Activated CD8-positive, alpha-beta memory T cell treated with anti-CD3 and anti-CD28 coated beads, Interleukin-2, amount 50 U/mL, for 1 hour (primary cell): ENCODE data around the gene OR6X1.

Source experiments
- DNase-seq: peaks from one replicate; pipeline ENCODE4 v3.0.0-alpha.2; 2020; ENCODE audit errors: extremely low read depth

OR6X1 gene

GRCh38 chr11:123754101-123754568 lies at the start of gene OR6X1:
OR6X1 (minus strand) TSS chr11:123754518; CDS start chr11:123754518, 0 bp downstream.
- DNase-seq: no peak

- no peak for DNase-seq
These were observed 47.4 kb upstream of the OR6X1 start for GRCh38 chr11:123801765-123802164.

- DNase-seq: no peak
These were observed 45.7 kb upstream of the OR6X1 start for GRCh38 chr11:123800036-123800435.

- DNase-seq: no peak
These were observed 45.1 kb upstream of the OR6X1 start for GRCh38 chr11:123799438-123799837.

- no peak for DNase-seq
These were observed 44.4 kb upstream of the OR6X1 start for GRCh38 chr11:123798513-123799252.

- DNase-seq: no peak
These were observed 43.8 kb upstream of the OR6X1 start for GRCh38 chr11:123798079-123798478.

- DNase-seq: no peak
These were observed 43.2 kb upstream of the OR6X1 start for GRCh38 chr11:123797541-123797940.

- no peak for DNase-seq
These were observed 42.8 kb upstream of the OR6X1 start for GRCh38 chr11:123797114-123797513.

- DNase-seq: no peak
These were observed 41.9 kb upstream of the OR6X1 start for GRCh38 chr11:123796226-123796625.

GRCh38 chr11:123783536-123783935 lies 29.2 kb upstream of the OR6X1 start:
- no peak for DNase-seq

GRCh38 chr11:123778511-123778910 lies 24.2 kb upstream of the OR6X1 start:
- DNase-seq: no peak

- no peak for DNase-seq
These were observed 21.6 kb upstream of the OR6X1 start for GRCh38 chr11:123775715-123776549.

GRCh38 chr11:123775289-123775688 lies 21.0 kb upstream of the OR6X1 start:
- DNase-seq: no peak

GRCh38 chr11:123773959-123774358 lies 19.6 kb upstream of the OR6X1 start:
- no peak for DNase-seq

- no peak for DNase-seq
These were observed 18.7 kb upstream of the OR6X1 start for GRCh38 chr11:123773026-123773425.

GRCh38 chr11:123771664-123772063 lies 17.3 kb upstream of the OR6X1 start:
- no peak for DNase-seq

GRCh38 chr11:123770712-123771111 lies 16.4 kb upstream of the OR6X1 start:
- DNase-seq: no peak

- DNase-seq: no peak
These were observed 11.3 kb upstream of the OR6X1 start for GRCh38 chr11:123765601-123766000.

- no peak for DNase-seq
These were observed 8.1 kb upstream of the OR6X1 start for GRCh38 chr11:123762422-123762821.

GRCh38 chr11:123760894-123761293 lies 6.6 kb upstream of the OR6X1 start:
- no peak for DNase-seq

GRCh38 chr11:123757976-123758375 lies 3.7 kb upstream of the OR6X1 start:
- DNase-seq: no peak

- DNase-seq: no peak
These were observed 1.5 kb upstream of the OR6X1 start for GRCh38 chr11:123755813-123756212.

- no peak for DNase-seq
These were observed 1.0 kb upstream of the OR6X1 start for GRCh38 chr11:123755344-123755743.
